ENCODE data around the gene CKAP5.
A peak's percentile ranks its signal among the peaks of the same experiment; 100 is the strongest.

CKAP5 gene
- 56.0 to 117 reads per million in 2 donors for total RNA-seq

- peak; percentile 80 for DNase-seq
These were observed at the start of gene CKAP5 for GRCh38 chr11:46845740-46846509. CKAP5 (minus strand) TSS chr11:46846280; CDS start chr11:46821231, 25,049 bp downstream.

GRCh38 chr11:46895821-46896220 lies 49.7 kb upstream of the CKAP5 start:
- DNase-seq: no peak

- DNase-seq: no peak
These were observed 48.9 kb upstream of the CKAP5 start for GRCh38 chr11:46894961-46895360.

GRCh38 chr11:46894506-46894905 lies 48.4 kb upstream of the CKAP5 start:
- no peak for DNase-seq

GRCh38 chr11:46892838-46893237 lies 46.8 kb upstream of the CKAP5 start:
- no peak for DNase-seq

GRCh38 chr11:46892109-46892508 lies 46.0 kb upstream of the CKAP5 start:
- DNase-seq: no peak

- no peak for DNase-seq
These were observed 44.6 kb upstream of the CKAP5 start for GRCh38 chr11:46890665-46891064.

- peak; percentile 67 for DNase-seq
These were observed 43.8 kb upstream of the CKAP5 start for GRCh38 chr11:46889689-46890475.

- DNase-seq: no peak
These were observed 43.2 kb upstream of the CKAP5 start for GRCh38 chr11:46889251-46889650.

GRCh38 chr11:46888636-46889035 lies 42.6 kb upstream of the CKAP5 start:
- DNase-seq: no peak

GRCh38 chr11:46886211-46886610 lies 40.1 kb upstream of the CKAP5 start:
- no peak for DNase-seq

GRCh38 chr11:46879056-46879585 lies 33.0 kb upstream of the CKAP5 start:
- no peak for DNase-seq

GRCh38 chr11:46877580-46877979 lies 31.5 kb upstream of the CKAP5 start:
- DNase-seq: no peak

GRCh38 chr11:46876471-46876870 lies 30.4 kb upstream of the CKAP5 start:
- no peak for DNase-seq

GRCh38 chr11:46874586-46874985 lies 28.5 kb upstream of the CKAP5 start:
- no peak for DNase-seq

- DNase-seq: no peak
These were observed 22.8 kb upstream of the CKAP5 start for GRCh38 chr11:46868912-46869311.

- DNase-seq: no peak
These were observed 19.3 kb upstream of the CKAP5 start for GRCh38 chr11:46865340-46865739.

GRCh38 chr11:46860218-46860617 lies 14.1 kb upstream of the CKAP5 start:
- DNase-seq: no peak

- no peak for DNase-seq
These were observed 13.0 kb upstream of the CKAP5 start for GRCh38 chr11:46858920-46859546.

- no peak for DNase-seq
These were observed 11.6 kb upstream of the CKAP5 start for GRCh38 chr11:46857666-46858065.

GRCh38 chr11:46856605-46857343 lies 10.7 kb upstream of the CKAP5 start:
- DNase-seq: no peak

- no peak for DNase-seq
These were observed 9.8 kb upstream of the CKAP5 start for GRCh38 chr11:46855863-46856262.

GRCh38 chr11:46855167-46855566 lies 9.1 kb upstream of the CKAP5 start:
- DNase-seq: no peak
